Adrenal gland (tissue), 5 donors: ENCODE measurements around the gene TBC1D16.

Source experiments
- CTCF ChIP-seq, 6 experiments: fragments of 450-650 bp in 4 of 6; fragments of 200-600 bp in 2 of 6; sonication (generic) in 1 of 6; IDR thresholded peaks; 1 replicate in 5 of 6; 2 replicates in 1 of 6; pipeline versions ENCODE4 v1.5.1 to v1.8.0; 2016 to 2021; ENCODE audit warnings: antibody characterized with exemption in 6 of 6, mild to moderate bottlenecking in 2 of 6, moderate library complexity in 1 of 6
- POLR2A ChIP-seq, 2 donors: fragments of 450-650 bp; IDR thresholded peaks; one replicate each; pipeline ENCODE4 v1.6.1; 2017; ENCODE audit warnings: antibody characterized with exemption in 2 of 2, mild to moderate bottlenecking in 2 of 2, moderate library complexity in 1 of 2
- donor health status: DM: no; HTN: no; CAD: no.

GRCh38 chr17:79911430-79912399 lies 124.0 kb downstream of the TBC1D16 start:
- TF ChIP-seq CTCF (IDR thresholded peaks at IDR 0.05) (no peak), POLR2A (IDR thresholded peaks at IDR 0.05) (no peak)
